ENCODE results near the gene SCFD1.
A peak's percentile ranks its signal among the peaks of the same experiment; 100 is the strongest.
"Not testable (repeated sequence)": the region's sequence is repeated elsewhere in the genome, so short reads cannot be mapped to it uniquely, and the experiment has no call there.

Gene SCFD1

GRCh38 chr14:30610787-30611343 lies 11.3 kb upstream of the SCFD1 start:
- DNase-seq, result peak; percentile 25 to 32

DNA sequence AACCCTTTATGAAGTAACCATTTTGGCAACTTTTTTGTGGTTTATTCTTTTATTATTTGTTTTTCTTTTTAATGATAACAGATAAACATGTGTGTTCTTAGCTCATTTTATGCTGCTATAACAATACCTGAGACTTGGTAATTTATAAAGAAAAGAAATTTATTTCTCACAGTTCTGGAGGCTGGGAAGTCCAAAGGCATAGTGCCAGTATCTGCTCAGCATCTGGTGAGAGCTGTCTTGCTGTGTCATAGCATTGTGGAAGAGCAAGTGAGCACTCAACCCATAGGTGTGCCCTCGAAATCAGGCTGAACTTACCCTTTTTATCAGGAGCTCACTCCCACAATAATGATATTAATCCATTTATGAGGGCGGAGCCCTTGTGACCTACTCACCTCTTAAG lies 8.0 kb upstream of the SCFD1 start:
- DNase-seq, result no peak

DNA sequence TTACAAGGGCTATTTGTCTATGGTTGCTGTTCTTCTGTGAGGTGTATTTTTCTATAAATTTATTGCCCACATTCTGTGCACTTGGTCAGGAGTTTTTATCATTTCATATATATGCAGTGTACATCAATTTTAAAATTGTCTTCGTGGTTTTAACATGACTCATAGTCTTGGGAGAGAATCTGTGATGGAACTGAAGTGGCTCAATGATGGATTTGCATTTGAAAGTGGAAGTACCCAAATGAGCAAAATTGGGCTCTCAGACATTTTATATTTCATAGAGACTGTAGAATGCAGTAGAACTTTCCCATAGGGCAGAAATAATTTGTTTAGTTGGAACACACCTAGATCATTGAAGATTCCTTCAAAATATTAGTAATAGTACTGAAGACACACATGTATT lies 1.9 kb upstream of the SCFD1 start:
- DNase-seq, result no peak

DNA sequence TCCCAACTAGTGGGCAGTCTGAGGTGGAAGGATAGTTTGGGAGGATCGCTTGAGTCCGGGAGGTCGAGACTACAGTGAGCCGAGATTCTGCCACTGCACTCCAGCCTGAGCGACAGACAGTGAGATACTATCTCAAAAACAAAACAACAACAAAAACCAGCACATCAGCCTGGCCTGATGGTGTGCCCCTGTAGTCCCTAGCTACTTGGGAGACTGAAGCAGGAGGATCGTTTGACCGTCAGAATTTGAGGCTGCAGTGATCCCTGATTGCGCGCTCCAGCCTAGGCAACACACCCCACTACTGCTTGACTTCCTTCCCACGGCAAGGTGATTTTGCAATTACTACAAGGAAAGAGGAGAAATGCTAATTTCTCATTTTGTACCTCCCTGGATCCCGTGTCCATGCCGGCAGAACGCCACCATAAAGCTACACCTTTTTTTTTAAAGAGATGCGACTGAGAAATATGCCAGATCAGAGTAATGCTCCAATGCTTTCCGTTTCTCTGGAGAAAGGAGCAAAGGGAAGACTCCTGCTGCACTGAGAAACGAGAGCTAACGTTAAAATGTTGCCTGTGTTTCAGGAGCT lies 672 bp upstream of the SCFD1 start:
- DNase-seq, result no peak

DNA sequence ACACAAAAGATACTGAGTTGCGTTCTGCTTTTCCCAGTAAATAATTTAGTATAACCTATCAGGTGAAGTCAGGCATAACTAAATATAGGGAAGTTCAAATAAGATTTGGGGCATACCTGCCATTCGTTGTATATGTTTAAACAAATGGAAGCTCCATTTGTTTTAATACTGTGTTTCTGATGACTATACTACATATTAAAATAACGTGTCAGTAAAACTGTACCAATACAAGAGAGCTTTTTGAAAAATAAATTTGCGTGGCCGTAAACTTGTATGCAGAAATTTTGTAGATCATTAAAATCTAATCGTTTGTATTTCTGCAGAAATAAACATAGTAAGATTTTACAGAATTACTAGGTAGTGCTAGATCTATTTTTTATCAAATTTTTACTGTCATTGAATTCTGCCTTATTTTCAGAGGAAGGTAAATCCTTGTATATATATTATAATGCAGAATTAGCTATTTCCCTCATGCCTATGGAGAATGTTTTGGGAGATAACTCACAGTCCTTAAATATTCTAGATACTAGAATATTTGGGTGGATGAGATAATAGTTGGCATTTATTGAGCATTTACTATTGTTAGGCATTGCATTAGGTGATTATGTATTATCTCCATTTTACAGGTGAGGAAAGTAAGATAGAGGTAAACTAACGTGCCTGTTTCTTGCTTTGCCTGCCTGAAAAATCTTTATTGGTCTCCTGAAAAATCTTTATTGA lies 1.5 kb downstream of the SCFD1 start:
- no peak for DNase-seq

GRCh38 chr14:30624132-30624423 lies 2.0 kb downstream of the SCFD1 start:
- DNase-seq, result no peak

- DNase-seq, result no peak
Observed at GRCh38 chr14:30625533-30625932, 3.4 kb downstream of the SCFD1 start.

DNA sequence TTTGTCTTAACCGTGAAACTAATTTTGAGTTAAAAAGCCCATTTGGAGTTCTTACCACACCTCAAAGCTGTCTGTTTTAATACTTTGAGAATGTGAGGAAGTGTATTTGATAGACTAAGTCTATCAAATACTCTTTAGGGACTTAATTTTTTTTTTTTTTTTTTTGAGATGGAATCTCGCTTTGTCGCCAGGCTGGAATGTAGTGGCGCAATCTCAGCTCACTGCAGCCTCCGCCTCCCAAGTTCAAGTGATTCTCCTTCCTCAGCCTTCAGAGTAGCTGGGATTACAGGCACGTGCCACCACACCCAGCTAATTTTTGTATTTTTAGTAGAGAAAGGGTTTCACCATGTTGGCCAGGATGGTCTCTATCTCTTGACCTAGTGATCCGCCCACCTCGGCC lies 7.3 kb downstream of the SCFD1 start:
- DNase-seq, result not testable (repeated sequence)

- DNase-seq, result no peak
Observed at GRCh38 chr14:30630248-30630647, 8.1 kb downstream of the SCFD1 start.

DNA sequence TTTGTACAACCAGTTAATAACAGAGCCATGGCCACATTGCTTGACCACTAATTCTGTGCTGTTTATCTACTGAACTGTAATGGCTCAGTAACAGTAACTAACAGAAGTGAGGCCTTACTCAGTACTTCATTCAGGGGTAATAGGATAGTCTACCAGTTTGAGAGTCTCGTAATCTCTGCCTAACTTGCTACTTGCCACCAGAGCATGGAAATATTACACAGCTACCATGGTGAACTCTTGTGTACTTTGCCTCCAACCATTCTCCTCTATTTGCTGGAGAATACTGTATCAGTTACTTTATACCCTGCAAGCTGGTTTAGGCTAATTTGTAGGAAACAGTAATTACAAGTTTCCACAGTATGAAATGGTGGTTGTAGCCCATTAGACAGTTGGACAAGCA lies 10.6 kb downstream of the SCFD1 start:
- no peak for DNase-seq

- DNase-seq, result no peak
Observed at GRCh38 chr14:30638926-30639325, 16.8 kb downstream of the SCFD1 start.

GRCh38 chr14:30641207-30641606 lies 19.1 kb downstream of the SCFD1 start:
- no peak for DNase-seq

GRCh38 chr14:30644462-30644861 lies 22.3 kb downstream of the SCFD1 start:
- DNase-seq, result not testable (repeated sequence)

- DNase-seq, result no peak
Observed at GRCh38 chr14:30645600-30645999, 23.5 kb downstream of the SCFD1 start.

DNA sequence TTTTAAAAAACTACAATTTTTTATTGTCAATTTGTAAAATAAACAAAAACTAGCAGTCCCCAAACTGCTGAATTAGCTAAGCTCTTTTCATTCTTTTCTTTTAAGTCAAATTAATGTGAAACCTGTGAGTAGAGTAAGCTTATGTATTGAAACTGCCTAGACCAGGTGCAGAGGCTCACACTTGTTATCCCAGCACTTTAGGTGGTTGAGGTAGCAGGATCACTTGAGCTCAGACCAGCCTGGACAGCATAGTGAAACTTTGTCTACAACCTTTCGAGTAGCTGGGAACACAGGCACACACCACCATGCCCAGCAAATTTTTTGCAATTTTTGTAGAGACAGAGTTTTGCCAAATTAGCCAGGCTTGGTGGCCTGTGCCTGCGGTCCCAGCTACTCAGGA lies 26.4 kb downstream of the SCFD1 start:
- no peak for DNase-seq

DNA sequence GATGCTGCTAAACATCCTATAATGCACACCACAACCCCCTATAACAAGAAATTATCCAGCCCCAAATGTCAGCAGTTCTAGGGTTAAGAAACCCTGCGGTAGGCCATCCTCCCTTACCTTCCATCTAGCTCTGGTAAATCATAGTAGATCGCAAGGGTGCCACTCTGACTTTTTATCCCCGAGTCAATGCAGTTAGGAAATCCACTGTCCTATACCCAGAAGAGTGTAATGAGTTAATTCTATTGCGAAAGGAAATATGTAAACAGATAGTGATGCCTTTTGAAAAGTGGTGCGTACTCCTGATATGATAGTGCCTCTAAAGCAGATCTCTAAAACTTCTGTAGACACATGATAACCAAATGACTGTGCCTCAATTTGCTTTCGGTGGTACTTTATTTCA lies 29.8 kb downstream of the SCFD1 start:
- DNase-seq, result no peak

DNA sequence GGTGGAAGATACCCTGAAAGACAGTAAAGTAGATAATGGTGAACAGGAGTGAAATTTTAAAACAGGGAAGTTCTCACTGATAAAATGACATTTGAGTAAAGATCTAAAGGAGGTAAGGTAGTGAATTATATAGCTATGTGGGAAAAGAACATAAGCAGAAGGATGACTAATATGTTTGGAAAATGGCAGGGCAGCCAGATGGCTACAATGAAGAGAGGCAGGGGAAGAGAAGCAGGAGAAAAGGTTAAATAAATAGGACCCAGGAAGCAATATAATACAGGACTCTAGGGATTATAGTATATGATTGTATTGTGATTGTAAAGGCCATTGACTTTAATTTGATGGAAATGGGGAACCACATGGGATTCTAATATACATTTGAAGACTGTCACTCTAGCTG lies 33.0 kb downstream of the SCFD1 start:
- DNase-seq, result no peak

DNA sequence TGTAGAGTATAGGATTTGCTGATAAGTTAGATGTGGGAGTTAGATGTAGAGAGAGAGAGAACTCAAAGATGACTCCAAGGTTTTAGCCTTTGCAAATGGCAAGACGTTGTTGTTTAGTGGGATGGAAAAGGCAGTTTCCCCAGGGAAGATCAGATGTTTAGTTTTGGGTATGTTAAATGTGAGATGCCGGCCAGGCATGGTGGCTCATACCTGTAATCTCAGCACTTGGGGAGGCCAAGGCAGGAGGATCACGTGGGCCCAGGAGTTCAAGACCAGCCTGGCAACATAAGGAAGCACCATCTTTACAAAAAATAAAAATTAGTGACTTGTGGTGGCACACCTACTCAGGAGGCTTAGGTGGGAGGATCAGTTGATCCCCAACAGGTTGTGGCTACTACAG lies 33.5 kb downstream of the SCFD1 start:
- DNase-seq, result no peak

DNA sequence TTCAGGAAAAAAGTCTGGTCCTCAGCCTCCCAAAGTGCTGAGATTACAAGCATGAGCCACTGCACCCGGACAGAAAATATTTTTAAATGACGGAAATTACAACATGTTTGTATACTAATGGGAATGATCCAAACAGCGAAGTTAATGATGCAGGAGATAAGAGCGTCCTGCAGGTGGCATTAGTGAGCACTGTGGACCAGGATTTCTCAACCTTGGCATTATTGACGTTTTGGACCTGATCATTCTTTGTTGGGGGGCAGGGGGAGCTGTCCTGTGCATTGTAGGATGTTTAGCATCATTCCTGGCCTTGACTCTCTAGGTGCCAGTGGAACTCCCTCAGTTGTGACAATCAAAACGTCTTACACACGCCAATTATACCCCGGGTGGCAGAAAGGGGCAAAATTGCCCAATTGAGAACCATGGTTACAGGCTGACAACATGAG lies 34.1 kb downstream of the SCFD1 start:
- no peak for DNase-seq

DNA sequence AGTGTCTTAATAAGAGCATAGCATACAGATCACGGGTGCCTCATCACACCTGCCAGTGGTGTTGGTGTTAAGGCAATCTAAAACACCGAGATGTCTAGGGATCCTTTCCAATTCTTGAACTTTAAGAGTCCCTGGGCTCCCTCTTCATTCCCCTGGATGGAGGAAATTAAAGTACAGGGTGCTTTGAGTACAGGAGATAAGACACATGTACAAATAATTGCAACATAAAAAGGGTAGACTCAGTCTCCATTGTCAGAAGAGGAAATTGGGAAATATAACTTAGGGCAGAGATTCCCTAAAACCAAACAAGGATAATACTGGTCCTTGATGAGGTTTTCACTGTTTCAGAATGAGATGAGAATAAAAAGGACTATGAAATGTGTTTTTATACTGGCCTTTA lies 34.9 kb downstream of the SCFD1 start:
- DNase-seq, result no peak

DNA sequence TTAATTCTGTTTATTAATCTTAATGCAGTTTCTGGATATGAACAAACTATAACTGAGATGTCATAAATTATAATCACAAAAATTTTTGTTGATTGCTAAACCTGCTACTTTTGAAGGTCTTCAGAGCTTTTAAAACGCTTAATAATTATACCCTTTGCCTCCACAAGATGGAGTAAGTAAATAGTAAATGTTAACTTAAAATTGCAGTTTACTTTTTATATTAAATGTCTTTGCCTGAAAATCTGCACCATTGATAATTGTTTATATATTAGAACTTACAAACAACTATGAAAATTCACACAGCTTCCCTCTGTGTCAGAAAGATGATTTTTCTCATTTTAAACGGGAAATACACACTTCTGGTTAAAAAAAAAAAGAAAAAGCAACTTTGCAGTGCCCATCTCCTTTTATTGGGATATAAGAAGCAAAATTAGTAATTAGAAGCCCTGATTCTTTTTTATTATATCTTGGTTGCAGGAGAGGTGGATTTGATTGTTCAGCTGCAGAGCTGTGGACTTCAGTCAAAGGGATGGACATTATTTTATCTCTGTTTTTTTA lies 35.6 kb downstream of the SCFD1 start:
- DNase-seq, result no peak

- DNase-seq, result no peak
Observed at GRCh38 chr14:30658645-30659044, 36.5 kb downstream of the SCFD1 start.

GRCh38 chr14:30669594-30669993 lies 47.5 kb downstream of the SCFD1 start:
- no peak for DNase-seq

DNA sequence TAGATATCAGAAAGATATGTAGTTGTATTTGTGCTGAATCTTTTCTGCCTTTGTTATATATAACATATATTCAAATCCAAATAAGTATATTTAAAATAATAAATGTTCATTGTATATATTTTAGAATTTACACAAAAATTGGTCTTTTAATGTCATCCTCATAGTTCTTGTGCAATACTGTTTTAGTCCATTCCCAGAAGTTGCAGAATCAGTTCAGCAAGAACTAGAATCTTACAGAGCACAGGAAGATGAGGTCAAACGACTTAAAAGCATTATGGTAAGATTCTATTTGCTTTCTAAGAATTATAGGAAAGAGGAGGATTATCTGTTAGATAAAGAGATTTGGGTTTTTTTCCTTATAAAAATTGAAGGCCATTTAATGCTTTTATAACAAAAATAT lies 51.0 kb downstream of the SCFD1 start:
- no peak for DNase-seq
